ENCODE data around the gene TGFB3. TPM values are rescaled to one million over a fixed set of nuclear protein-coding genes. Genes with fewer than 3 reads are reported as not detected.

The TGFB3 gene
- total RNA-seq (ENCODE audit: unreplicated experiment) = 55.7 TPM
- long read RNA-seq, transcript TGFB3-201 (7 exons, 2,522 nt) = major isoform, 10 of 13 reads
- long read RNA-seq, partial matches to known transcripts = 0 of 13 reads
- long read RNA-seq, other reads (novel, unspliced or antisense) = 3 of 13 reads

- no peaks in the 10 kb centered on the region for H3K36me3 Mint-ChIP-seq (ENCODE audit: unreplicated experiment)
- peaks cover 11% of the 10 kb centered on the region for H3K9me3 Mint-ChIP-seq (ENCODE audit: unreplicated experiment)
- H3K27me3 Mint-ChIP-seq (ENCODE audit: unreplicated experiment) = peaks cover 8% of the 10 kb centered on the region
- peaks cover 40% of the 10 kb centered on the region for H3K4me1 Mint-ChIP-seq (ENCODE audit: low read depth, unreplicated experiment)
- peak within 1 kb of the TSS; percentile 97 for H3K4me3 Mint-ChIP-seq (ENCODE audit: unreplicated experiment)
- H3K27ac Mint-ChIP-seq (ENCODE audit: unreplicated experiment) = peak within 1 kb of the TSS; percentile 94
- TF ChIP-seq, protein P1, sequence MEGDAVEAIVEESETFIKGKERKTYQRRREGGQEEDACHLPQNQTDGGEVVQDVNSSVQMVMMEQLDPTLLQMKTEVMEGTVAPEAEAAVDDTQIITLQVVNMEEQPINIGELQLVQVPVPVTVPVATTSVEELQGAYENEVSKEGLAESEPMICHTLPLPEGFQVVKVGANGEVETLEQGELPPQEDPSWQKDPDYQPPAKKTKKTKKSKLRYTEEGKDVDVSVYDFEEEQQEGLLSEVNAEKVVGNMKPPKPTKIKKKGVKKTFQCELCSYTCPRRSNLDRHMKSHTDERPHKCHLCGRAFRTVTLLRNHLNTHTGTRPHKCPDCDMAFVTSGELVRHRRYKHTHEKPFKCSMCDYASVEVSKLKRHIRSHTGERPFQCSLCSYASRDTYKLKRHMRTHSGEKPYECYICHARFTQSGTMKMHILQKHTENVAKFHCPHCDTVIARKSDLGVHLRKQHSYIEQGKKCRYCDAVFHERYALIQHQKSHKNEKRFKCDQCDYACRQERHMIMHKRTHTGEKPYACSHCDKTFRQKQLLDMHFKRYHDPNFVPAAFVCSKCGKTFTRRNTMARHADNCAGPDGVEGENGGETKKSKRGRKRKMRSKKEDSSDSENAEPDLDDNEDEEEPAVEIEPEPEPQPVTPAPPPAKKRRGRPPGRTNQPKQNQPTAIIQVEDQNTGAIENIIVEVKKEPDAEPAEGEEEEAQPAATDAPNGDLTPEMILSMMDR (IDR thresholded peaks at IDR 0.05; ENCODE audit: partially characterized antibody, unreplicated experiment) = no peak
- peak; percentile 56 for DNase-seq
These were observed at the start of gene TGFB3 for GRCh38 chr14:75981426-75982265. Gene TGFB3, minus strand, starts transcription at chr14:75981995. Its CDS starts 1,102 bp downstream, at chr14:75980893.

DNA sequence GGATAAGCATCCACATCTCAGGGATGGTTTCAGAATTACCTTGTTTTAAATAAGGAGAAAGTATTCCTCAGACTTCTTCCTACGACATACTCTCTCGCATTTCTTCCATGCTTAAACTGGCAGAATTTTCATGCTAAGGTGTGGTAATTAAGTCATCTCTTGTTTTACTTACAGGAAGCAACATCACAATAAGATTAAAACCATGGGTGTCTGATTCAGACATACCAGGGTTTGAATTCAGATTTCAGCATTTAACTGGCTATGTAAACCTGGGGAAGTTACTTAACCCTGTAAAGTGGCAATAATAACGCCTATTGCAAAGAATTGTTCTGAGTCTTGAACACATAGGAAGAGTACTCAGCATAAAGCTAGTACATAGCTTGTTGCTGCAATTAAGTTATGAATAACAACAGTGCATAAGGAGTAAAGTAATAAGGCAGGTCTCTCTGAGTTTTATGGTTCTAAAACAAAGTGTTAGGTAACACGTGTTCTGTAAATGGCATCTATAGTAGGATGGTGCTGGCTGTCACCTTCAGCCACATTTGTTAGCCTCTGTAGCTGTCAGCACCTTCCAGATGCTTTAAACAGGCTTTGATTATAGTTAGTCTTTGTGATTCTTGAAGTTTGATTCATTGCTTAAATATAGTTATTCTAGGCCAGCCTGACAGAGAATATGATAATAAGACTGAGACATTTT lies 42.6 kb upstream of the TGFB3 start:
- H3K4me3 Mint-ChIP-seq (ENCODE audit: unreplicated experiment) = no peak overlapping the region
- DNase-seq = no peak
- H3K4me1 Mint-ChIP-seq (ENCODE audit: low read depth, unreplicated experiment) = no peaks in the 10 kb centered on the region
- no peaks in the 10 kb centered on the region for H3K27me3 Mint-ChIP-seq (ENCODE audit: unreplicated experiment)
- peaks cover 13% of the 10 kb centered on the region for H3K36me3 Mint-ChIP-seq (ENCODE audit: unreplicated experiment)
- H3K9me3 Mint-ChIP-seq (ENCODE audit: unreplicated experiment) = peaks cover 6% of the 10 kb centered on the region
- TF ChIP-seq, protein P1 (IDR thresholded peaks at IDR 0.05; ENCODE audit: partially characterized antibody, unreplicated experiment) = no peak
- no peak overlapping the region for H3K27ac Mint-ChIP-seq (ENCODE audit: unreplicated experiment)

- TF ChIP-seq, protein P1 (IDR thresholded peaks at IDR 0.05; ENCODE audit: partially characterized antibody, unreplicated experiment) = no peak
- peaks cover 19% of the 10 kb centered on the region for H3K36me3 Mint-ChIP-seq (ENCODE audit: unreplicated experiment)
- no peak overlapping the region for H3K4me3 Mint-ChIP-seq (ENCODE audit: unreplicated experiment)
- no peaks in the 10 kb centered on the region for H3K4me1 Mint-ChIP-seq (ENCODE audit: low read depth, unreplicated experiment)
- no peak overlapping the region for H3K27ac Mint-ChIP-seq (ENCODE audit: unreplicated experiment)
- DNase-seq = no peak
- H3K27me3 Mint-ChIP-seq (ENCODE audit: unreplicated experiment) = no peaks in the 10 kb centered on the region
- H3K9me3 Mint-ChIP-seq (ENCODE audit: unreplicated experiment) = peaks cover 6% of the 10 kb centered on the region
These were observed 42.0 kb upstream of the TGFB3 start for GRCh38 chr14:76023757-76024156.

DNA sequence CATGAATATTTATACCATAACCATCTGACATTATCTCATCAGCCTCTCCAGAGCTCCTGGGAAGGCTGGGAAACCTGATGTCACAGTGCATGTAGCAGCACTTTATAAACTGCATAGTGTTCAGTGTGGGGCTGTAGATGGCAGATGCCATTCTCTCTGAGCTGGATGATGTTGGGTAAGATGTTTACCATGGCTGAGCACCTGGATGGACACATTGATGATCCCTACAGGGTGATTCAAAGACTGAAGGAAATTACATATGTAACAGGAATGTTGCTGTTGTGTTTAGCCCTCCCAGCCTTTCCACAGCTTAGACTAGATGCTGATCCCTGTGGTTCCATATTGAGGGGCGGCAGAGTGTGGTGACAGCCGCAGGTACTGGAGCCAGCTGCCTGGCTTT lies 41.2 kb upstream of the TGFB3 start:
- Mint-ChIP-seq H3K4me3 (ENCODE audit: unreplicated experiment) (no peak overlapping the region), H3K36me3 (ENCODE audit: unreplicated experiment) (peaks cover 26% of the 10 kb centered on the region), H3K27me3 (ENCODE audit: unreplicated experiment) (peaks cover 1% of the 10 kb centered on the region), H3K9me3 (ENCODE audit: unreplicated experiment) (peaks cover 6% of the 10 kb centered on the region), H3K27ac (ENCODE audit: unreplicated experiment) (no peak overlapping the region), H3K4me1 (ENCODE audit: low read depth, unreplicated experiment) (no peaks in the 10 kb centered on the region)
- TF ChIP-seq, protein P1 (IDR thresholded peaks at IDR 0.05; ENCODE audit: partially characterized antibody, unreplicated experiment) = no peak
- DNase-seq = no peak
